Measurements from ENCODE around the gene USP31. TPM values are rescaled to one million over a fixed set of nuclear protein-coding genes. Genes with fewer than 3 reads are reported as not detected.

Gene USP31
- total RNA-seq, 1 experiment from 2014 or later, result 16.1 TPM

DNA sequence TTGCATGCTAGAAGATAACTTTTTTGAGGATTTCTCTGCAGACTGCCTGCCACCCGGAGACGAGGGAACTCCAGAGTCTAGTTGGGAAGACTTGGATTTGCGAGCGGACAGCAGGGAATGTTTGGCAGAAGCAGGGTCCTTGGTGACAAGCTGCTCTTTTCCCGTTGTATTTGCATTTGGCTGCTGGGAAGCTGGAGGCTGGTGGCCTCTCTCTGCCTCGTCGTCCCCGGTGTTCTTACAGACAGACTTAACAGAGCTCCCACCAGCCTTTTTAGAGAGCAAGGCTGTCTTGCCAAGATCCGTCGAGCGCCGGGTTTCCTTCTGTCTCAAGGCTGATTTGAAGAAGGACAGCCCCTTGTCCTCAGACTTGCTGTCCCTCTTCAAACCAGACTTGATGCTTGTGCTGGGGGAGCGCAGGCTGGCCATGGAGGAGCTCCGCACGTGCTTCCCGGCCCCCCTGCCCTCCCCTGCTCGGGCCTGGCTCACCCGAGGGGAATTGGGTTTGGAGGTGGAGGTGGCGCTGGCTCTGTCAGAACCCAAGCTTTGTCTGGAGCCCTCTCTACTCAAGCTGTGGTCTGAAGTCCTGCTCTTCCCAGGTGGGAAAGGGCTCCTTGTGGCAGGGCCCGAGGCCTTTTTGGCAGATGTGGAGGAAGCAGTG lies 81.0 kb downstream of the USP31 start:
- H3K56ac ChIP-seq (ENCODE audit: insufficient read length, low read depth, low read length), result no peak overlapping the region
- H3T11ph ChIP-seq (ENCODE audit: low read length), result no peak overlapping the region
- no peak overlapping the region for H2BK12ac ChIP-seq (ENCODE audit: insufficient read length, low read depth, low read length)
- no peak for DNase-seq
- no peak overlapping the region for H3K4ac ChIP-seq (ENCODE audit: low read depth, low read length)
- no peak overlapping the region for H4K91ac ChIP-seq (ENCODE audit: insufficient read length, low read depth, low read length)
- no CpG with 5 or more reads among the region's 20 CpGs for WGBS (ENCODE audit: extremely low coverage, insufficient read length, low lambda C conversion rate)
- H2BK5ac ChIP-seq (ENCODE audit: insufficient read length, low read length), result no peak overlapping the region
- no peak overlapping the region for H2AFZ ChIP-seq (ENCODE audit: low read length)
- H3K79me1 ChIP-seq (ENCODE audit: insufficient read depth, low read depth, low read length, poor library complexity, severe bottlenecking), result no peaks in the 10 kb centered on the region
- no peak overlapping the region for H4K8ac ChIP-seq (replicated peaks; ENCODE audit: insufficient read length, low read depth, low read length)
- no peaks in the 10 kb centered on the region for H3K27me3 ChIP-seq (ENCODE audit: insufficient read depth, low read length)
- Mint-ChIP-seq H3K4me3 (no peak overlapping the region), H3K9me3 (no peaks in the 10 kb centered on the region), H3K27ac (no peak overlapping the region), H3K36me3 (ENCODE audit: insufficient read depth in 1 of 3, low read depth in 3 of 3) (peaks cover 23 to 55% (median 44%) of the 10 kb centered on the region in 3 experiments; a peak in 6 of 7 replicates), H3K27me3 (ENCODE audit: low read depth) (no peaks in the 10 kb centered on the region), H3K4me1 (peaks cover 0 to 4% of the 10 kb centered on the region in 2 experiments; a peak in 1 of 4 replicates)
- H3K14ac ChIP-seq (ENCODE audit: insufficient read depth, low read length), result no peak overlapping the region
- no peaks in the 10 kb centered on the region for H3K4me1 ChIP-seq (ENCODE audit: insufficient read depth, low read length)
- H3K23me2 ChIP-seq (ENCODE audit: insufficient read length, low read depth, low read length, poor library complexity, severe bottlenecking), result no peaks in the 10 kb centered on the region
- H3K23ac ChIP-seq (ENCODE audit: insufficient read length, low read depth, low read length), result no peak overlapping the region
- no peak for TF ChIP-seq CTCF (conservative IDR thresholded peaks at IDR 0.05)
- no peak overlapping the region for H2BK120ac ChIP-seq (ENCODE audit: low read depth, low read length, poor library complexity, severe bottlenecking)
- H2AK5ac ChIP-seq (ENCODE audit: insufficient read length, low read length), result no peak overlapping the region
- H3K79me2 ChIP-seq (ENCODE audit: insufficient read depth, low read length), result no peaks in the 10 kb centered on the region
- H3K27ac ChIP-seq (ENCODE audit: insufficient read length, low read depth, low read length), result no peak overlapping the region
- no peak overlapping the region for H2BK15ac ChIP-seq (ENCODE audit: low read depth, low read length)
- H4K20me1 ChIP-seq (ENCODE audit: control insufficient read depth, insufficient read depth, insufficient read length), result no peaks in the 10 kb centered on the region
- H3K18ac ChIP-seq (ENCODE audit: insufficient read length, low read depth, low read length), result no peak overlapping the region
- no peaks in the 10 kb centered on the region for H3K9me3 ChIP-seq (ENCODE audit: control insufficient read depth, low read depth, low read length)
- no peak overlapping the region for H3K4me2 ChIP-seq (ENCODE audit: insufficient read depth, insufficient read length, low read length)
- H2BK20ac ChIP-seq (ENCODE audit: low read depth, low read length, poor library complexity, severe bottlenecking), result no peak overlapping the region
- no peak overlapping the region for H3K9ac ChIP-seq (ENCODE audit: extremely low read depth, insufficient read length, low read length)
- H4K5ac ChIP-seq (ENCODE audit: insufficient read length, low read depth, low read length), result no peak overlapping the region

All from H9 (cell line).